Stimulated activated CD8-positive, alpha-beta memory T cell treated with anti-CD3 and anti-CD28 coated beads, Interleukin-12 subunit alpha, Interleukin-12 subunit beta, amount 100 ng/mL, for 24 hours (primary cell): Measurements from ENCODE around the gene CFAP74.
"Not testable (repeated sequence)": the region's sequence is repeated elsewhere in the genome, so short reads cannot be mapped to it uniquely, and the experiment has no call there.

Experiments
- DNase-seq: peaks from one replicate; pipeline ENCODE4 v3.0.0-alpha.2; 2020; ENCODE audit errors: extremely low read depth

Gene CFAP74

GRCh38 chr1:1899266-1899966 is 104.2 kb downstream of the CFAP74 start:
- no peak for DNase-seq

GRCh38 chr1:1898246-1898933 is 105.2 kb downstream of the CFAP74 start:
- DNase-seq = no peak

DNA sequence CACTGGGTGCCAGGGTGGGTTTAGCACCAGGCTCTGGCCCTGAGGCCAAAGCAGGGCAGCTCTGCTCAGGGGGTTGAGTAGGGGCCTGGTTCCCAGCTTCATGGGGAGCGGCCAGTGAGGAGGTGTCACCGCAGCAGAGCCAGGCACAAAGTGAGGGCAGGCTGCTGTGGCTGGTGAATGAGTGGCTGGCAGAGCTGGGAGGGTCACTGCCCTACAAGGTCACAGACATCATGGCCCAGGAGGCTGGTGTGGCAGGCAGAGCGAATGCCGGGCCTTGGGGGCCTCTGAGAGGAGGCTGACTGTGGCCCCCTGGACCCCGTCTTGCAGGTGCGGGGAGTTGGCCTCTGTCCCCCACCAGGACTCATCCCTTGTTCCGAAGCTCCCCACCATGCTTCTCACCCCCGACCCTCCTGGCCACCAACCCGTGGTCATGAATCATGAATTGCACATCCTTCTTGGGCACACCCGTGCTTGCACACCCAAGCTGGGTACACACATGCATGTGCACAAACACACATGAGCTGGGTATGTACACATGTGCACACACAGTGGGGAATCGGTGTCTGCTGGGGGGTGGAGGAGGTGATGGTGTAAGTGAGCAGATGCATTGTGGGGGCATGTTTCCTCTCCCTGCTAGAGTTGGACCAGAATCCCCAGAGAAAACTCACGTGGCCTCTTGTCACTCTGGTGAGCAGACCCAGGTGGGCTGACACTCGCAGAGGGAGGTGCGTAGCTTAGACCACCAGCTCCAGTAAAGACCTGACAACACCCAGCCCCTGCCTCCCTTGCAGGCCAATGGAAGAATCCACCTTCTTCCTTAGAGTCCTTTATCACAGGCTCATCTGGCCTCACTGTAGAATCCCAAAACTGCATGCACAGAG is 107.9 kb downstream of the CFAP74 start:
- no peak for DNase-seq

DNA sequence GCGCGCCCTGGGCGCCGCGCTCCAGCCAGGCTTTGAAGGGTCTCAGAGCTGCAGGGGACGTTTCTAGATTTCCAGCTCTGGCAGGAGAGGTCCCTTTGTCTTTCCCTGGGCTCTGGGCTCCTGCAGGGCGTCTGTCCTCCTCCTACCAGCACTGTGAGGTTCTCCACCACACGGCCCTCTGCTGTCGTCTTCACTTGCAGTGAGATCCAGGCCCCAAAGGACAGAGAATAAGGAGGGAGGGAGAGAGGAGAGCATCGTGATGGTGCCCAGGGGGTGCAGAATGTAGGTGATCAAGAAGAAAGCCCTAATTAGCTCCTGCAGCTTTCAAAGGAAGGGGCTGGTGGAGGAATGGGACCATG is 108.5 kb downstream of the CFAP74 start:
- DNase-seq = no peak

DNA sequence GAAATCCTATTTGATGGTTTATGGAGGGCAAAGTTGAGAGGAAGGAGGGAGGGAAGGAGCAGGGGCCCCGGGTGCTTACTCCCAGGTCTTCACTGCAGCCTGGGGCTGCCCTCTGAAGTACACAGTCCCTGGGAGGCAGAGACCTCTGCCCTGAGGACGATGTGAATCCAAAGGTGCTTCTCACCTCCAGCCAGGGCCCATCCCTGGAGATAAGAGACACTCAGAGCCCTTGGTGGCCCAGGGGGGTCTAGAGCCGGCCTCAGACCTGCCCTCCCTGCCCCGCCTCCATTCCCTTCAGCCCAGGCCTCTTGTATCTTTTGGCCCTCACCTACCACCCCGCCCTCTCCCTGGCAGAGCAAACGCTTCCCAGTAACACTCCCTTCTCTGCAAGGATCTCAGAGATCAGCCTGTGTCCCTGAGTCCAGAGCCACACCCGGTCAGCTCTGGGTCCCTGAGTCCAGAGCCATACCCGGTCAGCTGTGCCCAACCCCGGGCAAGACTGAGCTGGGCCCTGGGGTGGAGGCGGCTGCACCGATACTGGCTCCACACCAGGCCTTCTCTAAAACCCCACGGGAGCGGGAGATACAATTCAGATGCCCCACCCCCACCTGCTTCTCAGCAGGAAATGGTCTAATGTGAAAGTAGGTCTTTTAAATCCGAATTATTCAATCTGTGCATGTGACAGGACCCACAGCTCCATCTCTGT is 109.1 kb downstream of the CFAP74 start:
- DNase-seq = no peak

- no peak for DNase-seq
Observed at GRCh38 chr1:1893997-1894353, 109.6 kb downstream of the CFAP74 start.

DNA sequence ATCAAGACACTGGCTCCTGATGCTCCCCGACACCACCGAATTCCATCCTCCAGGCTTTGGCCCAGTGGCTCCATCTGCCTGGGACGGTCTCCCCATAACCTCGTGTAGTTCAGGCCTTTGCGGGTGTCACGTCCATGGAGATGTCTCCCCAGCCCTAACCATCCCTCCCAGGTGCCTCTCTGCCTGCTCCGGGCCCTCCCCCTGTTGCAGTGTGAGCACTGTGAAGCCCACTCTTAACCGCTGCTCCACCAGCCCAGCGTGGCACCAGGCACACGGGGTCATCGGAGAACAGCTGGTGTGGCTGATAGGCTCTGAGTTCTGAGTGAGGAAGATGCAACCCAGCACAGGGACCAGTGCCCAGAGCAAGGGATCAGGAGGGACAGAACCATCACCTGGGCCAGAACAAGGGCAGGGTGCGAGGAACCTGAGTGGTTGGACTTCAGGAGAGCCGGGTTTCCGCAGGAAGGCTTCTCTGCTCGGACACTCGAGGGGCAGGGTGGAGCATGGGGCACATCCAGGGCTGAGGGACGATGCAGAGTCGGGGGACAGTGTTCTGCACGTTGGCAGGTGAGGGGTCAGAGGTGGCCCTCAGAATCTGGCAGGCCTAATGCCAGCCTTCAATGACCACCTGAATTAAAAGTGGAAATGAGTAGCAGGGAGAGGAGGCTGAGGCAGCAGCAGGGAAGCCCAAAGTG is 110.1 kb downstream of the CFAP74 start:
- DNase-seq = no peak

GRCh38 chr1:1892763-1893120 is 110.8 kb downstream of the CFAP74 start:
- no peak for DNase-seq

DNA sequence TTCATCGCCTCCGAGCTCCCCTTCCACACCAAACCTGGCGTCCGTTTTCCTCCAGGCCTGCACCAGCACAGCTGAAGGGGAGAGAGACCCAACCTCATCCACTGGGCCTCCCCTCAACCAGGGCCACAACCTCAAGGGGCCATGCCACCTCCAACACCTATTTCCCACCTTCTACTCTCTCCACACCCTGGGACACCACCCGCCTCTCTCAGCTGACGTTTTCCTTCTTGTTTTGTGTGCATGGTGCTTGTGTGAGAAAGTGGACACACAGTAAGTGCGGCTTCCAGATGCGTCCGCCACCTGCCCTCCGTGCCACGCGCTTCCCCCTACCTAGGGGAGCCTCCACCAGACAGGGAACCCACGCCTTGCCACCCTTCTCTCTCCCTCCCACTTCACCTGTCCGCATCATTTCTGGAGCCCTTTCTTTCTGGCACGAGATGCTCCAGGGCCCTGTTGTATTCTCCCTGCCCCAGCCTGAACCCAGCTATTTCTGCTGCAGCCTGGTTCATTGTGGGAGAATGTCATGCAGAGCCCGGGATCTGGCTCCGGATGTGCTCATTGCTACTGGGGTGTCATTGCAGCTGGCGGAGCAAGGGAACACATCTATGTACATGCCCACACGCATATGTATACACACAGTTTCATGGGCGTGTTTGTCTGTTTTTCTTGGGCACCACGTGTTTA is 111.4 kb downstream of the CFAP74 start:
- DNase-seq = no peak

GRCh38 chr1:1891349-1892078 is 112.1 kb downstream of the CFAP74 start:
- peak; percentile 57 for DNase-seq

- DNase-seq = peak; percentile 55
Observed at GRCh38 chr1:1890506-1891348, 112.9 kb downstream of the CFAP74 start, which contains the start of gene GNB1. Gene GNB1 (minus strand): TSS chr1:1891087. CDS start chr1:1825453, 65,634 bp downstream.

GRCh38 chr1:1889847-1890505 is 113.6 kb downstream of the CFAP74 start:
- DNase-seq = no peak

DNA sequence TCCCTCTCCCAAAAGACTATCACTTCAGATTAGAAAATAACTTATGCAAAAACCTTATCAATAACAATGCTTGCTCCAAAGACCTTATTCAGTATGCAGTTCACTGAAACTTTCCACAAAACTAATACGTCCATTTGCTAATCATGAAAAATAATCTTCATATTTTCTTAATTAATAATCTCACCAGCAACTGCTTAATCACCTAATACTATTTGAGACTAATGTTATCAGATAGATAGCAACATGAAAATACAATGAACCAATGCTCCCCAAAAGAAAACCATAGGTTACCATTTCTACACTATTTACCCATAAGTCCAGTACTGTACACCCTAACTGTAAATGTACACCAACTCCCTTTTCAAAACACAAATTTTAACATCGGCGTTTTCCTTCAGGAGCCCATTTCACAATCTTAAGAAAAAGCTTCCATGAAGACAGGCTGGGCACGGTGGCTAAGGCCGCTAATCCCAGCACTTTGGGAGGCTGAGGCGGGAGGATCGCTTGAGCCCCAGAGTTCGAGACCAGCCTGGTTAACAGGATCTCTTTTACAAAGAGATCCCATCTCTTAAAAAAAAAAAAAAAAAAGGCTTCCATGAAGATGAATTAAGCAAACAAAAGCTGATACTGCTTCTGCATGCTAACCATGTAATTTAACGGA is 114.4 kb downstream of the CFAP74 start:
- no peak for DNase-seq

DNA sequence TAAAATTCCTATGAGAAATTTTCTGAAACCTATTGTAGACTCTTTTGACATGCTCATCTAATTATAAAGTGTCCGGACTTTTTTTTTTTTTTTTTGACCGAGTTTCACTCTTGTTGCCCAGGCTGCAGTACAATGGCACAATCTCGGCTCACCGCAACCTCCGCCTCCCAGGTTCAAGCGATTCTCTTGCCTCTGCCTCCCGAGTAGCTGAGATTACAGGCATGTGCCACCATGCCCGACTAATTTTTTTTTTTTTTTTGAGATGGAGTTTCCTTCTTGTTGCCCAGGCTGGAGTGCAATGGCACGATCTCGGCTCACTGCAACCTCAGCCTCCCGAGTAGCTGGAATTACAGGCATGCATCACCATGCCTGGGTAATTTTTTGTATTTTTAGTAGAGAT is 119.7 kb downstream of the CFAP74 start:
- not testable (repeated sequence) for DNase-seq

DNA sequence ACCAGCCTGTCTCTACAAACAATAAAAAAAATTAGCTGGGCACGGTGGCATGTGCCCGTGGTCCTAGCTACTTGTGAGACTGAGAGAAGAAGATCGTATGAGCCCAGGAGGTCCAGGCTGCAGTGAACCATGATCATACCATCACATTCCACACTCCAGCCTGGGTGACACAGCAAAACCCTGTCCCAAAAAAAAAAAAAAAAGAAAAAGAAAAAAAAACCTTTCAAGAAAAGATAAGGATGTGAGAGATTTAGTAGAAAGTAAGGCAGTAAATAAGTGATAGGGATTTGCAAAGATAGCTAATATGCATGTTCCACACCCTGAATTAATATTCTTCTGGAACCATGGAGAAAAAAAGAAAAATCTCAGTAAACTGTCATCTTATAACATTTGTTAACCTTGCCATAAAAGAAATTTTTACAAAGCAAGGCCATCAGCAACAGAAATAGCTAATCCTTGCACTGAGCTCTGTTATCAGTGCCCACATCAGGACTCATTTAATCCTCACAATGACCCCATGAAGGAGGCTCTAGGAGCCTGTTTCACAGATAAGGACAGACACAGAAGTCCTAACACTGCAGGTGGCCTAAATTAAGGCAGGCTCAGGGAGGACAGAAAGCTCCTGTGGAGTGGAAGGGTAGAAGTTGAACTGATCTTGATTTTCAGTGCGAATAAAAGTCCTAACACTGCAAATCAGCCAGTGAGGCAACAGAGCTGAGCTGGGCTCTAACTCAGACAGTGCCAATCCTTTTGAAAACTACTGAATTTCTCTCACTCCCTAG is 120.3 kb downstream of the CFAP74 start:
- no peak for DNase-seq

DNA sequence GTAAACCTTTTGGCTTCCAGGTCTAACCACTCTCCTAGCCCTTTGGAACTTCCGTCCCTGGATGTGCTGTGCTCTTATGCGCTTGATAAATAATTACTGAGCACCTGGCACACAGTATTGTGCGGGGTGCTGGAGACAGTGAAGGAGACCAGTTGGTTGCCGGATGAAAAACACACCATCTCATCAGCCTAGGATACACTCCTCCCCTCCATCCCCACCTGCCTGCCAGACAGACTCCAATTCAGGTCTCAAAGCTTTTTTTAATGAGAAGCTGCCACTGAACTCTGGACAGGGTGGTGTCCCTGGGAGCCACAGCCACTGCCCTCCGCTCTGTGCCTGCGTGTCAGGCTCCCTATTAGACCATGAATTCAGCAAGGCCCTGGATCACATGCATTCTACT is 121.9 kb downstream of the CFAP74 start:
- no peak for DNase-seq

DNA sequence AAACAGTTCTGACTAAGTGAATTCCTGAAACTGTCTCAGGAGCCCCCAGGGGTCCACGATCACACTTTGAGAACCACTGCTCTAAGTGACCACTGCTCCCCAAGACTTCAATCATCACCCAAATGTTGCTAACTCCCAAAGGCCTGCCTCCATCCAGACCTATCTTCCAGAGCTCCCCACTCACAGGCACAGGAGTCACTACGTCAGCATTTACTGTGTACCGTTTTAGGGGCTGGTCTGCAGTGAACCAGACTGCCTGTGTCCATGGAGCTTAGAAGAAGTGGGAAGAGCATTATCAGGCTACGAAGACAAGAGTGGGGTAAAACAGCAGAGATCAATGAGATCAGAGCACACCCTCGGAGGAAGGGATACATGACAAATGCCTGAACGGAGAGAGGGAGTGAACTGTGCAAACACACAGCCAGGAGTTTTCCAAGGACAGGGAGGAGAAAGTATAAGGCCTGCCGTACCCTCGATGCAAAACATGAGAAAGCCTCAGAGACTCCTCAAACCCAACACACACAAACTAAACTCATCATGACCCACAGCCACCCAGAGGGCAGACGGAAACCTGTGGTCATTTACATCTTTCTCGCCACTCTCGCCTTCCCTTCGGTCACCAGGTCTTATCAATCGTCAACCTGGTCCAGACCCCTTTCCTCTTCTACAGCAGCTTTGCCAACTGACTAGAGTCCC is 122.8 kb downstream of the CFAP74 start:
- DNase-seq = no peak
